GM10847 (cell line): ENCODE results near the gene ABCA7.

ENCODE experiments used
- POLR2A ChIP-seq: IDR thresholded peaks from 2 replicates; pipeline ENCODE4 v1.6.1; 2011; ENCODE audit not compliant: insufficient read length; ENCODE audit errors: extremely low read depth

ABCA7 gene

DNA sequence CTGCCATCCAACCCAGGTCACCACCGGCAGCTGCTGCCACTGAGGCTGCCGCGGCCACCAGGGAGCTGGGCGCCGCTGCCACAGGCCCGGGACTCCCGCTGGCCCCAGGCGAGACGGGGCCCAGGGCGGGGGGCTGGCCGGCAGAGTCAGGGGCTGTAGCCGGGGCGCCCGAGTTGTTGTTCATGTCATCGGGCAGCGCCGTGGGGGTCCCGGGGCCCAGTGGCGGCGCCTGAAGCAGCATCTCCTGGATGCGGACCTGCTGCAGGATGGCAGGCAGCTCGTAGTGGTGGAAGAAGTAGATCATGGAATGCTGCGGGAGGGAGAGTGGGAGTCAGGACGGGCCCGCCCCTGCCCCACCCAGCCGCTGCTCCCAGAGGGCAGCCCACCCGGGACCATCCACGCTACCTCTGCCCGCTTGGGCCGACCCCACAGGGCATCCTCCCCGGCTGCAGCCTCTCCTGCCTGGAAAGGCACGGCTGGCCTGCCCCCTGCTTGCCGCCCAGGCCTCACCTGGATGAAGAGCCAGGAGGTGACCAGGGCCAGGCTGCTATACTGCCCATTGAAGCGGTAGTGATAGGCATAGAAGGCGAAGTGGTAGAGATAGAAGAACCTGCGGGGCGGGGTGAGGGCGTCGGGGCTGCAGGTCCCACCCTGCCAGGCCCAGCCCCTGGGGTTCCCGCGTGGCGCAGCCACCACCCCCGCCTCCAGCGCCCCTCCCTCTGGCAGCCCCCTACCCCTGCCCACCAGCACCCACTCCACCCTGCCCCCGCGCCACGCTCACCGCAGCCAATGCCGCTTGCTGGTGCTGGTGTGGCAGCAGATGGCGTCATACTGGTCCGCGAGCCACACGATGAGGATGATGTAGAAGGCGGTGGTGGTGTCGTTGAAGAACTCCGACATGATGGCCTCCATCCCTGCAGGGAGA, 29.1 kb upstream of the ABCA7 start:
- no peak for TF ChIP-seq POLR2A

GRCh38 chr19:1011831-1012333, 28.0 kb upstream of the ABCA7 start:
- no peak for TF ChIP-seq POLR2A

- TF ChIP-seq POLR2A: no peak
These were observed 27.6 kb upstream of the ABCA7 start for GRCh38 chr19:1012334-1012733.

- no peak for TF ChIP-seq POLR2A
These were observed 26.7 kb upstream of the ABCA7 start for GRCh38 chr19:1013218-1013617.

DNA sequence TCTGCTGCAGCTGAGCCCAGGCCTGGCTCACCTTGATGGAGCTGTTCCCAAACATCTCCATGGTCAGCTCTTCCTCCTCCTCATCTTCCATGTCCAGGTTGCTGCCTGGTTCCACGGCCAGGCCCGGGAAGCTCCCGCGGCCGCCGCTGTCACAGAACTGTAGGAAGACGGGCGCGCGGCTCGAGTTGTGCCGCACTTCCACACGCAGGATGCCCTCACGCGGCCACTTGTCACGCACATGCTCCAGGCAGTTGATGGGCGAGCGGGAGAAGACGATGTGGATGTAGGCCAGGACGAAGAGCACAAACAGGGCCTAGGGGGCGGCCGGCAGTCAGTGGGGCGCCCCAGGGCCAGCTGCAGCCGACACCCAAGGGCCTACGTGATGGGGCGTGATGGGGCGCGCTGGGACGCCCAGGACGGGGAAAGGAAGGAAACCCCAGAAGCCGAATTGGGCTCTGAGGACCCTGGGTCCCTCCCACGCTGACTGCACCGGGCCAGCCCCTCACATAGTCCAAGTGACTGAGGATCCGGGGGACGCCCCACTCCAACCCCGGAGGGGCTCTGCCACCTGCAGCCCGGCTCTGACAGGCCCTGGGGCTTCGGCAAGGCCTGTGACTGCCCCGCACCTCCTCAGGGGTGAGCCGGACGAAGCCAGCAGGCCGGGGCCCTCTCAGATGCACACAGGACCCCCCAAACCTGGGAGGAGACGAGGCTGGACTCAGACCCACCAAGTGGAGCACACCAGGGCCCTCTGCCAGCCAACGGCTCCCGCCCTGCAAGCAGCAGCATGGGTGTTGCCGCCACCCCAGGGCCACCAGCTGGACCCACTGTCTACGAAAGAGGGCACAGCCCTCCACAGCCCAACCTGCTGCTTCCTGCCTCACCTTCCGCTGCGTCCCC, 25.5 kb upstream of the ABCA7 start:
- no peak for TF ChIP-seq POLR2A

DNA sequence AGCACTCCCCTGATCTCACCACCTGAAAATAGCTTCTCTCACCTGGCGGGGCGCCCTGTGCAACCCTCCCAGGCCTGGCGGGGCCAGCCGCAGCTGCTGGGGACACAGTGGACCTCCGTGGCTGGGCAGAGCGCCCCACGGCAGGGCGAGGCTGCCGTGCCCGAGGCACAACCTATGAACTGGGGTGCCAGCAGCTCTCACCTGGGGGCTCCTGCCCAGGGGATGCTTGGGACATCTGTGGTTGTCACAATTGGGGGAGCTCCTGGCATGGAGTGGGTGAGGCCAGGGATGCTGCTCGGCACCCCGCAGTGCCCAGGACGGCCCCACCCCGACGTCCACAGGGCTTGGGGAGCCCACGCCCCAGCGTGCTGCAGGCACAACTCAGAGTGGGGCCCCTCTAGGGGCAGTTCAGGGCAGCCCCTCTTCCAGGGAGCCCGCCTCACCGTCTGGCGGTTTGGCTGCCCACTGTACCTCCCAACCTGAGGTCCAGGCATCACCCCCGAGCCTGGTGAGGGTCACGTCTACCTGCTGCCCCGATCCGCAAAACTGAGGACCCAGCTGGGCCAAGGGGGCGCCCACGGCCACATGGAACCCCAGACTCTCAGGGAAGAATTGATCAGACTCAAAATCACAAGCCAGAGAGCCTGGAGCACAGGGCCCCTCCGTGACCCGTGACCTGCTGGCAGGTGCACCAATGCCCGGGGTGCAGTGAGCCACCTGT, 24.7 kb upstream of the ABCA7 start:
- TF ChIP-seq POLR2A: no peak

- TF ChIP-seq POLR2A: no peak
These were observed 23.9 kb upstream of the ABCA7 start for GRCh38 chr19:1015782-1016646.

- no peak for TF ChIP-seq POLR2A
These were observed 23.2 kb upstream of the ABCA7 start for GRCh38 chr19:1016647-1017114.

- TF ChIP-seq POLR2A: no peak
These were observed 22.6 kb upstream of the ABCA7 start for GRCh38 chr19:1017115-1017905.

- no peak for TF ChIP-seq POLR2A
These were observed 22.0 kb upstream of the ABCA7 start for GRCh38 chr19:1017906-1018305.

- no peak for TF ChIP-seq POLR2A
These were observed 21.5 kb upstream of the ABCA7 start for GRCh38 chr19:1018393-1018792.

DNA sequence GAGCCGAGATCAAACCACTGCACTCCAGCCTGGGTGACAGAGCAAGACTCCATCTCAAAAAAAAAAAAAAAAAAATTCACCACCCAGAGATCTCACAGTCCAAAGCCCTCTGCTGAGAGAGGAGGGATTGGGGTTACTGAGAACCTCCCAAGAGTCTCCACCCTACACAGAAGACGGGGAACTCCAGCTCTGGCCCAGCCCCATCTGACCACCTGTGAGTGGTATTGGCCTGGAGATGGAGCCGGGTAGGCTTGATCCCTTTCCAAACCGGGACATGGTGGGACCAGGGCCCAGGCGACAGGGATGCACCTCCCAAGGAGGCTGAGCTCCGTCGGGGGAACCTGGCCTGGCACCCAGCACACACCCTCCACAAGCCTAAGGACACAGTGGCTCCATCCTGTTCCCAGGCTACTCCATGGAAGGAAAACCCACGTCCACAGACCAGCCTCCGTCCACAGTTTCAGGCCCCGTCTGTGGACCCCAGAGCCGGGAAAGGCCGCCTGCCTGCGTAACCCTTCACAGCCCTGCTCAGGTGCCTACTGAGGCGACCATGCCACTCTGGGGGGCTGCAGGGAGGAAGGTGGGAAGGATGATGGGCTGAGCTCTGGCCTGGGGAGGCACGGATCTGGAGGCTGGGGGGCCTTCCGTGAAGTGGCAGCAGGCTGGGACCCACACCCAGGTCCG, 20.8 kb upstream of the ABCA7 start:
- no peak for TF ChIP-seq POLR2A

DNA sequence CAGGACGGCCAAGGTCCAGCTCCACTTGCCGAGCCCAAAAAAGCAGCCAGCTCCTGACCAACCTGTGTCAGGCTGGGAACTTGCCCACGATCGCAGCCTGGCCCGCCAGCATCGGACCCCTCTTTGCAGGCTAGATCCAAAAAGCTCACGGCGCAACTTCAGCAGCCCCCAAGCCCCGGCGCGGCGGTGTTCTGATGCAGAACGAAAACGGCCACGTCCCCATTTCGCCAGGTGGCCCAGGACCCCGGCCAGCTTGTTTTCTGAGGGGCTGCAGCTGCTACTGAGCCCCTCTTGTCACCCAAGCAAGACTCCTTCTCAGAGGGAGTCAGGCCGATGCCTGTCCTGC, 20.3 kb upstream of the ABCA7 start:
- TF ChIP-seq POLR2A: no peak
